NCI-H82 treated with DMSO at 0.1 percent for 48 hours (cell line): ENCODE data around the gene GRIP1.
A peak's percentile ranks its signal among the peaks of the same experiment; 100 is the strongest.
"Not testable (repeated sequence)": the region's sequence is repeated elsewhere in the genome, so short reads cannot be mapped to it uniquely, and the experiment has no call there.

ENCODE experiments used
- DNase-seq: peaks from one replicate; lab custom pipeline; 2025; ENCODE audit not compliant: unreplicated experiment; lab: John Stamatoyannopoulos, UW

Gene GRIP1

DNA sequence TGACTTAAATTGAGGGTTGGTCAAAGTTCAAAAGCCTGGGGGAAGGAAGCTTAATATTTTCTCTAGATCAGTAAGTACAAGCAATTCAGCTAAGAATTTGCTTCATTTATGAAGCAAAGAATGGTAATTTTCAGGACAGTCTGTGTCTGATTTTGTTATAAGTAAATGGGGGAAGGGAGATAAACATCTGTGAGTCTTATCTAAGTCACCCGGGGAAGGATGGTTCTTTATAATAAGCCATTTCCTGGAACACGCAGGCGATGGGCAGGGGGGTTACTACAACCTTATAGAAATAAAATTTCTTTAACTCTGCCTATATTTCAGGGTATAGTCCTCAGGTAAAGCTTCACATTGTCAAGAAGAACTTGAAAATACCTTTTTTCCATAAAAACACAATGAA lies 333.7 kb downstream of the GRIP1 start:
- no peak for DNase-seq

DNA sequence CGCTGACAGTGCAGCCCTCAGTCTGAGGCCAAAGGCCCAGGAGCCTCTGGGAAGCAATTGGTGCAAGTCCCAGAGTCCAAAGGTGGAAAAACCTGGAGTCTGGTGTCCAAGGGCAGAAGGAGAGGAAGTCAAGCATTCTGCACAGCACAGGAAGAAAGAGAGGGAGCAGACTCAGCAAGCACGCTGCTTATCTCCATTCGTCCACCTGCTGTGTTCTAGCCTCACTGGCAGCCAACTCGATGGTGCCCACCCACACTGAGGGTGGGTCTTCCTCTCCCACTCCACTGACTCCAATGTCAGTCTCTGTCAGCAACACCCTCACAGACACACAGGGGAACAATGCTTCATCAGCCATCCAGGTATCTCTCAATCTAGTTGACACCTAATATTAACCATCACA lies 337.8 kb downstream of the GRIP1 start:
- DNase-seq: no peak

- DNase-seq: no peak
These were observed 338.7 kb downstream of the GRIP1 start for GRCh38 chr12:66340131-66340530.

GRCh38 chr12:66337381-66338010 lies 341.4 kb downstream of the GRIP1 start:
- no peak for DNase-seq

GRCh38 chr12:66335746-66336145 lies 343.1 kb downstream of the GRIP1 start:
- no peak for DNase-seq

- DNase-seq: no peak
These were observed 347.1 kb downstream of the GRIP1 start for GRCh38 chr12:66331814-66332213.

GRCh38 chr12:66331016-66331415 lies 347.9 kb downstream of the GRIP1 start:
- no peak for DNase-seq

GRCh38 chr12:66329941-66330340 lies 348.9 kb downstream of the GRIP1 start:
- DNase-seq: no peak

DNA sequence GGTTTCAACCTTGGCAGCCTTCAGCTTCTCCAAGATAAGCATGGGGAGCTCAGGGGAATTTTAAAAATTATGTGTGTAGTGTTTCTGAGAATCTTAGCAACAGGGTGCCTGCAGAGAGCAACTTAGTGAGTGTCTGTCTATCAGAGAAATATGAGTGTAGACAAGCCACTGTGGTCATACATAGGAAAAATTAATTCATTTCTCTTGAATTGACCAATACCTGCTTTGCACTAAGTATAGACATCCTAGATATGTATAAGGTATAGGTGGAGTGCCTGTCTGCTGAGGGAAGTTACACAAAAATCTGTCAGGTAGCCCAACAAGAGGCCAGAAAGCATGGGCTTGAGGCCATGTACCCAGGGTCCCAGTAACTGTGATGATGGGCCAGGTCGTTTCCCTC lies 355.9 kb downstream of the GRIP1 start:
- DNase-seq: no peak

- no peak for DNase-seq
These were observed 357.4 kb downstream of the GRIP1 start for GRCh38 chr12:66321435-66321834.

- DNase-seq: no peak
These were observed 357.9 kb downstream of the GRIP1 start for GRCh38 chr12:66320996-66321395.

DNA sequence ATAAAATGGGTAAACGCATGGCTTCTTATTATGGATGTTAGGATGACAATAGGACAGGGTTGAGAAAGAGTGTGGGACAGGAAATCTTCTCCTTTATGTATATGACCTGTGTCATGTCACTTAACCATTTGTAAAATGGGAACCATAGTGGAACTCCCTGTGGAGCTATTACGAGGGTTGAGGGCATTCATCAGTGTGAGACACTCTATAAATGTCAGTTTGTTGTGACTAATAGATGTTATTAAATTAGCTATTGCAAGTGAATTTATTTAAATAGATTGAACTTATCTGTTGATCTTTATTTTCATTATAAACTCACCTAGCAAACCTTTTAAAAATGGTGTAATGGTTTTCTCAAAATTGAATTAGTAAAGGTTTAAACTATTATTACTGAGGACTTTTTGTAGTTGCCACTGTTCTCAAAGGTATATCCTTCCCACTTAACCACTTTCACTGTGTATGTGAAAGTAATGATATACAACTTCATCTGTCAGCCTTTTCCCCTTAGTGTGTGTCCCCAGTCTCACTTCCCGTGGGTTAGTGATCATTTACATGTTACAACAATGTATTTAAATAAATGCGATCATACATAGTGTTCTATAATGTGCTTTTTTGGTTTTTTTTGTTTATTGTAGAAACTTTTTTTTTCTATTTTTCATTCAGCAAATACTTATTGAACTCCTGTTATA lies 359.5 kb downstream of the GRIP1 start:
- DNase-seq: no peak

GRCh38 chr12:66314278-66314677 lies 364.6 kb downstream of the GRIP1 start:
- DNase-seq: no peak

DNA sequence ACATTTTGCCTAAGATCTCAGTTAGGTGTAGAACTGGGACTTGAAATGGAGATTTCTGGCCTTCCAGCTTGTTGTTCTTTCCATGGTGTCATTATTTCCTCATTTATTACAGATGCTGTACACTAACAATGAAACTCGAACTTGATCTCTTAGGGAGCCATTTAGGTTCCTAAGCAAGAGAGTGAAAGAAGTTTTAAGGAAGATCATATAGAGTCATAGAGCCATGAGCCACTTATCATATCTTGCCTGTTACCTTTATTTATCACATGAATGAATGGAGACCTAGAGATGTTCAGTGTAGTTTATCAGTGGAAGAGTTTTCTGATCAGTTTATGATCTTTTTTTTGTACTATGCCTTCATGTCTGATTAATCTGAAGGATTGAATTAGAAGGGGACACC lies 366.7 kb downstream of the GRIP1 start:
- no peak for DNase-seq

- no peak for DNase-seq
These were observed 369.3 kb downstream of the GRIP1 start for GRCh38 chr12:66309606-66310005.

GRCh38 chr12:66304296-66304900 lies 374.5 kb downstream of the GRIP1 start:
- DNase-seq: no peak

DNA sequence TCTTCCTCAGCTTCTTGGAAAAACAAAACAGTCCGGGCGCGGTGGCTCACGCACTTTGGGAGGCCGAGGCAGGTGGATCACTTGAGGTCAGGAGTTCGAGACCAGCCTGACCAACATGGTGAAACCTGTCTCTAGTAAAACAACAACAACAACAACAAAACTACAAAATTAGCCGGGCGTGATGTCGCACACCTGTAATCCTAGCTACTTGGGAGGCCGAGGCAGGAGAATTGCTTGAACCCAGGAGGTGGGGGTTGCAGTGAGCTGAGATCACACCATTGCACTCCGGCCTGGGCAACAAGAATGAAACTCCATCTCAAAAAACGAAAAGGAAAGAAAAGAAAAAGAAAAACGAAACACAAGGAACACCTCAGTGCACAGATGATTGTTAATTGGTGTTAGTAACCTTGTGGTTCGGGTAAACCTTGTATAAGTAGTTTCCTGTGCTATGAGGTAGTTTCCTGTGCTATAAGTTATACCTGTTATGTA lies 375.5 kb downstream of the GRIP1 start:
- not testable (repeated sequence) for DNase-seq

- no peak for DNase-seq
These were observed 376.1 kb downstream of the GRIP1 start for GRCh38 chr12:66302827-66303169.

DNA sequence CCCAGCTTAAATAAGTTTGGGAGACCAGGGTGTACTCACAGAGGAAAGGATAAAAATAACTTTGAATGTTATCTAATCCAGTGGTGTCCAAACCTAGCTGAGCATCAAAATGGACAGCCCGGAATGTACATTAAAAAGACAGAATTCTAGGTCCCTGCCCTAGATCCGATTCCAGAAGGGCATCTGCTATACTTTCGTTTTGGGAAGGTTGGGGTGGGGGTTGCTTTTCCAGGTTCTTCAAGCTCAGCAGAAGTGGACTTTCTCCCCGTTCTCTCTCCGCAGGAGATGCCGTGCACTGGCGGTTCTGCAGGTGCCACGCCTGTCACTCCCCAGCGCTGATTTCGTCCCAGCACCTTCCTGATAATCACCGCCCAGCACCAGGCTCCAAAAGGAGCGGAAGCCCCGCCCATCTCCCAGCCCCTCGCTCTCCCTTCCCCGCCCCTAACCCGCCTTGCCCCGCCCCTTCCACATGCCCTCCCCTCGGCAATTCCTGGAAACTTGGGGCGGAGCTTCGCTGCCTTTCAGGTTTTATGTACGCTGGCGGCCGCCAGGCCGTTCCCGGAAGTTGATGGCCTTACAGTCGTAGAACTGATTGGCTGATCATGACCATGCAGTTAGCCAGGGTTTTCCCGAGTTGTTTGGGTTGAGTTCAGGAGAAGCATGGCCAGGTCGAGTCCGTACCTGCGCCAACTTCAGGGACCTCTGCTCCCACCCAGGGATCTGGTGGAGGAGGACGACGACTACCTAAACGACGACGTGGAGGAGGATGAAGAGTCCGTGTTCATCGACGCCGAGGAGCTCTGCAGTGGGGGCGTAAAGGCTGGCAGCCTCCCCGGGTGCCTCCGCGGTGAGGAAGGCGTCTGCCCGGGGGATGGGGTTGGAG lies 376.7 kb downstream of the GRIP1 start, which contains the start of gene HELB:
Gene HELB (plus strand): TSS at position 550 of the 883 bp plus-strand sequence. CDS start 111 bp downstream, at position 661.
- peak; percentile 90 for DNase-seq

DNA sequence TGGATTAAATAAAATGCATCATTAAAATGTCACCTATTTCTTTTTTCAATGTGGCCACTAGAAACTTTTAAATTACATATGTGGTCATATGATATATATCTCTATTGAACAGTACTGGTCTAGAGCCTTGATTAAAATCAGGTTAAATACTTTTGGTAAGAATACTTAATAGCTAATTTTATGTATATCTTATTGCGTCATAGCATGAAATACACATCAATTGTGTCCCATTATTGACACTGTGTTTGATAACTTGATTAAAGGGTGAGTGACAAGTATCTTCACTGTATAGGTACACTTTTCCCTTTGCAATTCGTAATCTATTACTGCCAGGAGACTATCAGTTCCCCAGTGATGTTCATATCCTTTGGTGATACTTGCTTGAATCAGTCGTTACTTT lies 381.0 kb downstream of the GRIP1 start:
- DNase-seq: no peak
